HEK293T (cell line): Measurements from ENCODE around the gene C4orf46.

Experiments used
- CTCF ChIA-PET: fragments of 350-600 bp; formaldehyde crosslinking; extraction: SDS; loops from one replicate; lab custom pipeline; 2021; ENCODE audit warnings: antibody characterized with exemption, inconsistent platforms; lab: Yijun Ruan, JAX
- POLR2A ChIA-PET: fragments of 350-600 bp; formaldehyde crosslinking; extraction: SDS; loops from one replicate; lab custom pipeline; 2020; ENCODE audit warnings: antibody characterized with exemption, inconsistent platforms; lab: Yijun Ruan, JAX
- DNase-seq: peaks from one replicate; pipeline ENCODE4 v3.0.0; 2012; ENCODE audit warnings: mixed read lengths; ENCODE audit errors: extremely low spot score
- ARNT ChIP-seq: fragments of 450-650 bp; IDR thresholded peaks from 2 replicates; pipeline ENCODE4 v1.6.1; 2017; ENCODE audit warnings: mild to moderate bottlenecking
- BHLHE40 ChIP-seq: fragments of 450-650 bp; IDR thresholded peaks from 2 replicates; pipeline ENCODE4 v1.6.1; 2016; ENCODE audit warnings: mild to moderate bottlenecking, moderate library complexity, borderline replicate concordance
- CTBP1 ChIP-seq: fragments of 450-650 bp; IDR thresholded peaks from 2 replicates; pipeline ENCODE4 v1.6.1; 2016; ENCODE audit warnings: borderline replicate concordance
- ELF4 ChIP-seq: fragments of 450-650 bp; IDR thresholded peaks from 2 replicates; pipeline ENCODE4 v1.6.1; 2017; ENCODE audit warnings: antibody characterized with exemption
- FOXA1 ChIP-seq: fragments of 450-650 bp; IDR thresholded peaks from 2 replicates; pipeline ENCODE4 v1.6.1; 2016; ENCODE audit warnings: mild to moderate bottlenecking
- FOXK2 ChIP-seq: fragments of 450-650 bp; IDR thresholded peaks from 2 replicates; pipeline ENCODE4 v1.6.1; 2016; ENCODE audit warnings: mild to moderate bottlenecking
- FOXM1 ChIP-seq: fragments of 450-650 bp; IDR thresholded peaks from 2 replicates; pipeline ENCODE4 v1.6.1; 2017; ENCODE audit warnings: mild to moderate bottlenecking, borderline replicate concordance
- HDGF ChIP-seq: fragments of 450-650 bp; IDR thresholded peaks from 2 replicates; pipeline ENCODE4 v1.6.1; 2017; ENCODE audit warnings: antibody characterized with exemption, borderline replicate concordance
- L3MBTL2 ChIP-seq: fragments of 450-650 bp; conservative IDR thresholded peaks from 2 replicates; pipeline ENCODE4 v1.6.1; 2016; ENCODE audit warnings: mild to moderate bottlenecking
- LEF1 ChIP-seq: fragments of 450-650 bp; IDR thresholded peaks from 2 replicates; pipeline ENCODE4 v1.6.1; 2017; ENCODE audit warnings: mild to moderate bottlenecking, borderline replicate concordance
- NFRKB ChIP-seq: fragments of 450-650 bp; IDR thresholded peaks from 2 replicates; pipeline ENCODE4 v1.6.1; 2016; ENCODE audit warnings: mild to moderate bottlenecking, moderate library complexity
- SP1 ChIP-seq: fragments of 450-650 bp; IDR thresholded peaks from 2 replicates; pipeline ENCODE4 v1.6.1; 2017
- SUZ12 ChIP-seq: fragments of 450-650 bp; IDR thresholded peaks from 2 replicates; pipeline ENCODE4 v1.6.1; 2016; ENCODE audit warnings: mild to moderate bottlenecking
- TARDBP ChIP-seq: fragments of 450-650 bp; IDR thresholded peaks from 2 replicates; pipeline ENCODE4 v1.6.1; 2016
- ZNF384 ChIP-seq: fragments of 450-650 bp; IDR thresholded peaks from 2 replicates; pipeline ENCODE4 v1.6.1; 2016
- TF ChIP-seq, protein P1 (sequence below): fragments of 450-650 bp; IDR thresholded peaks from 2 replicates; pipeline ENCODE4 v1.6.1; 2016

Gene C4orf46

DNA sequence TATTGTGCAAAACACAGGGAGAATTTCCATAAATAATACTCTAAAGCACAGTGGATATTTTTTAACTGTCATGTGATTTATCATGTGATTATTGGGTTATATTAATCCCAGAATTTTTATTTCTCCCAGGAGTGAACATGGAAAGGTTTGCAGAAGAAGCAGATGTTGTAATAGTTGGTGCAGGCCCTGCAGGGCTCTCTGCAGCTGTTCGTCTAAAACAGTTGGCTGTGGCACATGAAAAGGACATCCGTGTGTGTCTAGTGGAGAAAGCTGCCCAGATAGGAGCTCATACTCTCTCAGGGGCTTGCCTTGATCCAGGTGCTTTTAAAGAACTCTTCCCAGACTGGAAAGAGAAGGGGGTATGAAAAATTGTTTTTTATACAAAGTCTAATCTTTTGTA, 10.4 kb upstream of the C4orf46 start:
- TF ChIP-seq SUZ12: no peak
- TF ChIP-seq ARNT: no peak
- no peak for TF ChIP-seq LEF1
- no peak for TF ChIP-seq HDGF
- TF ChIP-seq, protein P1, sequence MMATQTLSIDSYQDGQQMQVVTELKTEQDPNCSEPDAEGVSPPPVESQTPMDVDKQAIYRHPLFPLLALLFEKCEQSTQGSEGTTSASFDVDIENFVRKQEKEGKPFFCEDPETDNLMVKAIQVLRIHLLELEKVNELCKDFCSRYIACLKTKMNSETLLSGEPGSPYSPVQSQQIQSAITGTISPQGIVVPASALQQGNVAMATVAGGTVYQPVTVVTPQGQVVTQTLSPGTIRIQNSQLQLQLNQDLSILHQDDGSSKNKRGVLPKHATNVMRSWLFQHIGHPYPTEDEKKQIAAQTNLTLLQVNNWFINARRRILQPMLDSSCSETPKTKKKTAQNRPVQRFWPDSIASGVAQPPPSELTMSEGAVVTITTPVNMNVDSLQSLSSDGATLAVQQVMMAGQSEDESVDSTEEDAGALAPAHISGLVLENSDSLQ: no peak
- TF ChIP-seq TARDBP: no peak
- no peak for TF ChIP-seq SP1
- TF ChIP-seq ZNF384: no peak
- TF ChIP-seq BHLHE40: no peak
- TF ChIP-seq FOXM1: no peak
- no peak for TF ChIP-seq ELF4
- ChIA-PET POLR2A (interaction anchor here (1.0 kb wide), 1 partner anchor 11 kb away, joined by 3 read pairs; no protein-coding TSS in a partner anchor), CTCF (no interaction called here)
- no peak for DNase-seq

DNA sequence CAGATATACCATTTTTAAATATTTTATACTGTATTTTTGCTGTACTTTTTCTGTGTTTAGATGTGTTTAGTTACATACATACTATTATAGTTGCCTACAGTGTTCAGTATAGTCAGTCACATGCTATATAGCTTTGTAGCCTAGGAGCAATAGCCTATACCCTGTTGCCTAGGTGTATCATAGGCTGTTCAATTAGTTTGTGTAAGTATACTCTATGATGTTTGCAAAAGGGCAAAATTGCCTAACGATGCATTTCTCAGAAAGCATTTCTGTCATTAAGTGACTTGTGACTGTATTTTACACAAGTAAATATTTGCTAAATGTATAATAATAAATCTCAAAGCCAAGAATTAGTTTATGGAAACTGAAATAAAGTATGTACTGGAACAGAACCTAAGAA, 9.9 kb upstream of the C4orf46 start:
- no peak for DNase-seq
- POLR2A ChIA-PET: interaction anchor here (1.0 kb wide), 1 partner anchor 11 kb away, joined by 3 read pairs; no protein-coding TSS in a partner anchor
- TF ChIP-seq ELF4 (no peak), LEF1 (no peak), FOXM1 (no peak), SP1 (no peak), FOXA1 (no peak), NFRKB (no peak), CTBP1 (no peak)
- CTCF ChIA-PET: interaction anchor here (0.9 kb wide), 1 partner anchor 29 kb away, joined by 3 read pairs; no protein-coding TSS in a partner anchor

DNA sequence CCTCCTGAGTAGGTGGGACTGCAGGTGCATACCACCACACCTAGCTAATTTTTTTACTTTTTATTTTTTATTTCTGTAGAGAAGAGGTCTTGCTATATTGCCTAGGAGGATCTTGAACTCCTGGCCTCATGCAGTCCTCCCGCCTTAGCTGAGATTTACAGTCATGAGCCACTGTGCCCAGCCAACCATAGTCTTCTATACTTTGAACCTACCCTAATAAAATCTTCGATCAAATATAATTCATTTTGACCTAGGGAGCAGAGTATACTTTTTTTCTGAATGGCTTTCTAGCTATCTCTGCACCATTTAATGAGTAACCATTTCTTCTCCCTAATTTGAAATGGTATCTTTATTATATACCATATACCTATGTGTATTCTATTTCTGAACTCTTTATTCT, 7.1 kb upstream of the C4orf46 start:
- ChIA-PET POLR2A (no interaction called here), CTCF (interaction anchor here (0.6 kb wide), 1 partner anchor 725 kb away, joined by 3 read pairs; no protein-coding TSS in a partner anchor)
- TF ChIP-seq L3MBTL2: no peak
- no peak for TF ChIP-seq NFRKB
- TF ChIP-seq CTBP1: no peak
- TF ChIP-seq BHLHE40: no peak
- TF ChIP-seq SUZ12: no peak
- no peak for TF ChIP-seq SP1
- no peak for TF ChIP-seq FOXM1
- no peak for TF ChIP-seq FOXK2
- no peak for DNase-seq

DNA sequence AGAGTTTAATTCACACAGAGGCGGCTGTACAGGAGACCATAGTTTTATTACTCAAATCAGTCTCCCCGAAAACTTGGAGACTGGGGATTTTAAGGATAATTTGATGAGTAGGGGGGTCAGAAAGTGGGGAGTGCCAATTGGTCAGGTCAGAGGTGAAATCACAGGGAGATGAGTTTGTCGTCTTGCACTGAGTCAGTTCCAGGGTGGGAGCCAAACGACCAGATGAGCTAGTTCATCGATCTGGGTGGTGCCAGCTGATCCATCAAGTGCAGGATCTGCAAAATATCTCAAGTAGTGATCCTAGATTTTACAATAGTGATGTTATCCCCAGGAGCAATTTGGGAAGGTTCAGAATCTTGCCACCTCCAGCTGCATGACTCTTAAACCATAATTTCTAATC, 4.4 kb upstream of the C4orf46 start:
- DNase-seq: no peak
- TF ChIP-seq SP1 (no peak), CTBP1 (no peak), ZNF384 (no peak), FOXA1 (no peak), NFRKB (no peak), ELF4 (no peak), HDGF (no peak), FOXM1 (no peak), TARDBP (no peak), ARNT (no peak)
- CTCF ChIA-PET: no interaction called here
- POLR2A ChIA-PET: no interaction called here

DNA sequence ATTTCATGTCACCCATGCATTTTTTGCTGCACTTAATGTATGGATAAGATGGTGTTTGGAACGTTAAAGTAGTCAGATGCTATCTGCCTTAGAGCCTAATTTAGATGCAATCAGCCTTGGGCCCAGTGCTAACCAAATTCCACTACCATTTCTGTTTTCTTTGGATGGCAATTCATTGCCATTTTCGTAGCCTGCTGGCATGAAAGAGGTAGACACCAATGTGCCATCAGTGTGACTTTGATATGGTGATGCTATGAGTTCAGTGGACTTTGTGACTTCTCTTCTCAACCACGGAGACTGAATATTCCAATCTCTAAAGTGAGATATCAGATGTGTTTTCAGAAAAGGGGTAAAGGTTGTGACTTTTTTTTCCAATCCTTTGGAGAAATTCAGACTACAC, 1.9 kb upstream of the C4orf46 start:
- TF ChIP-seq, protein P1: no peak
- TF ChIP-seq TARDBP (no peak), FOXM1 (no peak), L3MBTL2 (no peak), BHLHE40 (no peak), HDGF (no peak), FOXA1 (no peak), ELF4 (no peak), SP1 (no peak), CTBP1 (no peak), ARNT (no peak), LEF1 (no peak)
- ChIA-PET CTCF (no interaction called here), POLR2A (no interaction called here)
- DNase-seq: no peak

DNA sequence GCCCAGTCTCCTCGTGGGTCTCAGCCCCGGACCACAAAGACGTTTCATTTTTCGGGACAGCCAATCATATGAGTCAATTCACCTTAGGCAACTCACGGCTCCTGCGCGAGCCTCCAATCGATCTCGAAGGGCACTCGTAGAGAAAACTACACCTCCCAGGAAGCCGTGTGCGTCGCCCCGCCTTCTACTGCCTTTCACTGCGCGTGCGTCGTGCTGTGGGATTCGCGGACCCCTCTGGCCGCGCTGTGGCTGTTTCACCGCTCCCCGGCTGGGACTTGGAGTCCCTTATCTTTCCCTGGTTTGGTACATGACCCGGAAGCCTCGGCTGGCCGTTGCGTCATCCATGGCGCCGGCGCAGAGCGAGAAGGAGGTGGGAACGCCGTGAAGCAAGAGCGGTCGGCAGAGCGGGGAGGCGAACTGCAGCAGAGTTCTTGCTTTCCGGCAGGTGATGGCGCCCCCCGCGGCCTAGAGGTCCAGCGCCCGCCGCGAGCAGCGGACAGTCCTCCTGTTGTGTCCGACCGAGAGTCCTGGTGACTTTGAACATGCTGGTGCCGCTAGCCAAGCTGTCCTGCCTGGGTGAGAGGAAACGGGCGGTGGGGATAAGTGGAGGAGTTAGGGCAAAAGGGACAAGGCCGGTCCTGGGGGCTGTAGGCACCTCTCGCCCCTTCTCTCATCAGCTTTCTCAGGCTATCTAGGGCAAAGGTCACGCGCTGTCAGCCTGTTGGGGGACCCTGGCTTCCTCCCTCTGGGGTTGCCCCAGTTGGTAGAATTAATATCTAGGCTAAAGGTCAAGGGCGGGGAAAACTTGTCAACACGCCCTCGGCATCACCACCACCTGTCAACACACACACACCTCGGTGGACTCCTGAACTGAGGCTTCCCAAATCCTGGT, 474 bp upstream of the C4orf46 start, which contains the start of gene ETFDH:
ETFDH (plus strand) TSS at position 382 of the 892 bp plus-strand sequence; CDS start at position 543, 161 bp downstream.
- ChIA-PET POLR2A (interaction anchor here (0.6 kb wide), 1 partner anchor 709 kb away, joined by 3 read pairs; no protein-coding TSS in a partner anchor), CTCF (interaction anchor here (0.6 kb wide), 1 partner anchor 703 kb away, joined by 3 read pairs; no protein-coding TSS in a partner anchor)
- TF ChIP-seq L3MBTL2 (peak; percentile 80), CTBP1 (no peak), SP1 (no peak), HDGF (no peak), SUZ12 (no peak), FOXM1 (no peak), NFRKB (no peak), ELF4 (peak; percentile 73; the same call in 1 of the 2 replicates), TARDBP (no peak), FOXA1 (no peak), LEF1 (no peak), ARNT (no peak), BHLHE40 (no peak), ZNF384 (no peak), FOXK2 (no peak)
- TF ChIP-seq, protein P1: peak; percentile 78
- DNase-seq: peak; percentile 95
